HL-60 (cell line): ENCODE measurements around the gene KCNIP2.

Experiments
- DNase-seq, 2 experiments: peaks; one replicate each; pipeline ENCODE4 v3.0.0-alpha.2; 2010 to 2020; ENCODE audit warnings: low read depth in 1 of 2, low spot score in 1 of 2
- H3K27ac ChIP-seq: fragments of 250-450 bp; sonication (Bioruptor Pico); replicated peaks from 2 replicates; pipeline ENCODE4 v1.5.1; 2020; ENCODE audit warnings: mild to moderate bottlenecking, moderate library complexity
- H3K27me3 ChIP-seq: fragments of 250-450 bp; sonication (Bioruptor Pico); 2 replicates; pipeline ENCODE4 v1.5.1; 2021; ENCODE audit warnings: mild to moderate bottlenecking, moderate library complexity; ENCODE audit not compliant: insufficient read depth, poor library complexity, severe bottlenecking
- H3K4me3 ChIP-seq: replicated peaks from 2 replicates; pipeline ENCODE4 v1.5.1; 2011; ENCODE audit warnings: mild to moderate bottlenecking, control low read depth, low read length; ENCODE audit not compliant: insufficient read depth
- CTCF ChIP-seq: IDR thresholded peaks from one replicate; pipeline ENCODE4 v1.5.1; 2011; ENCODE audit warnings: low read length, control low read depth, inconsistent platforms; ENCODE audit not compliant: insufficient read depth
- GABPA ChIP-seq: IDR thresholded peaks from 2 replicates; pipeline ENCODE4 v1.6.1; 2012; ENCODE audit warnings: low read depth
- POLR2AphosphoS5 ChIP-seq: IDR thresholded peaks from 2 replicates; pipeline ENCODE4 v1.6.1; 2012; ENCODE audit warnings: low read depth
- REST ChIP-seq: IDR thresholded peaks from 2 replicates; pipeline ENCODE4 v1.6.1; 2012; ENCODE audit warnings: low read depth; ENCODE audit not compliant: insufficient replicate concordance
- SPI1 ChIP-seq: IDR thresholded peaks from 2 replicates; pipeline ENCODE4 v1.6.1; 2012; ENCODE audit warnings: low read depth, mild to moderate bottlenecking, borderline replicate concordance

Gene KCNIP2

GRCh38 chr10:101781984-101782810 is 61.4 kb downstream of the KCNIP2 start:
- no peak for DNase-seq
- Histone ChIP-seq H3K27ac (peak overlapping the region; percentile 69), H3K27me3 (no peaks in the 10 kb centered on the region), H3K4me3 (peak overlapping the region; percentile 95)
- TF ChIP-seq POLR2AphosphoS5 (no peak), CTCF (no peak), GABPA (no peak), REST (no peak), SPI1 (no peak)

GRCh38 chr10:101781655-101781983 is 62.0 kb downstream of the KCNIP2 start:
- Histone ChIP-seq H3K4me3 (peak overlapping the region; percentile 95), H3K27ac (no peak overlapping the region), H3K27me3 (peaks cover 3% of the 10 kb centered on the region)
- TF ChIP-seq GABPA (no peak), CTCF (no peak), REST (no peak), SPI1 (no peak), POLR2AphosphoS5 (no peak)
- DNase-seq = no peak

- no peak overlapping the region for H3K27ac ChIP-seq
Measured at GRCh38 chr10:101780818-101781654, 62.6 kb downstream of the KCNIP2 start.

More at GRCh38 chr10:101780818-101781654, 62.6 kb downstream of the KCNIP2 start:
- TF ChIP-seq CTCF (peak; percentile 77), GABPA (no peak)
- Histone ChIP-seq H3K27me3 (peaks cover 6% of the 10 kb centered on the region), H3K4me3 (peak overlapping the region; percentile 95)
- peak; percentile 48 to 73 for DNase-seq
